LNCaP clone FGC (cell line): ENCODE data around the gene TAL1.
"Not testable (repeated sequence)": the region's sequence is repeated elsewhere in the genome, so short reads cannot be mapped to it uniquely, and the experiment has no call there.

Experiments
- DNase-seq: peaks from one replicate; pipeline ENCODE4 v3.0.0-alpha.2; 2011; ENCODE audit warnings: low read depth
- H3K4me3 ChIP-seq: 2 replicates; pipeline ENCODE4 v1.5.1; 2011; ENCODE audit warnings: mild to moderate bottlenecking, low read depth, low read length, control low read depth
- CTCF ChIP-seq: IDR thresholded peaks from 2 replicates; pipeline ENCODE4 v1.5.1; 2012; ENCODE audit warnings: mild to moderate bottlenecking; ENCODE audit not compliant: control insufficient read depth, insufficient read depth; ENCODE audit errors: extremely low read depth

TAL1 gene

GRCh38 chr1:47201179-47201578, 30.8 kb downstream of the TAL1 start:
- no peak for DNase-seq
- H3K4me3 ChIP-seq: no peak overlapping the region
- TF ChIP-seq CTCF: no peak

GRCh38 chr1:47198214-47198613, 33.8 kb downstream of the TAL1 start:
- no peak overlapping the region for H3K4me3 ChIP-seq
- no peak for TF ChIP-seq CTCF

GRCh38 chr1:47196622-47197021, 35.4 kb downstream of the TAL1 start:
- DNase-seq: no peak
- TF ChIP-seq CTCF: no peak
- H3K4me3 ChIP-seq: no peak overlapping the region

More at GRCh38 chr1:47198214-47198613, 33.8 kb downstream of the TAL1 start:
- DNase-seq: no peak

GRCh38 chr1:47195981-47196380, 36.0 kb downstream of the TAL1 start:
- not testable (repeated sequence) for DNase-seq

GRCh38 chr1:47194311-47194710, 37.7 kb downstream of the TAL1 start:
- TF ChIP-seq CTCF: no peak
- H3K4me3 ChIP-seq: no peak overlapping the region
- DNase-seq: no peak

More at GRCh38 chr1:47195981-47196380, 36.0 kb downstream of the TAL1 start:
- not testable (repeated sequence) for H3K4me3 ChIP-seq

GRCh38 chr1:47193496-47193895, 38.5 kb downstream of the TAL1 start:
- DNase-seq, H3K4me3 ChIP-seq: not testable (repeated sequence)

GRCh38 chr1:47192458-47193384, 39.3 kb downstream of the TAL1 start:
- TF ChIP-seq CTCF: peak; percentile 98
- H3K4me3 ChIP-seq: no peak overlapping the region
- DNase-seq: no peak

GRCh38 chr1:47191940-47192457, 40.0 kb downstream of the TAL1 start:
- TF ChIP-seq CTCF: no peak
- no peak for DNase-seq
- no peak overlapping the region for H3K4me3 ChIP-seq
